HL-60/S4 (cell line): ENCODE results near the gene MVB12B.

ENCODE experiments used
- in situ Hi-C: fragments of 300-500 bp; cut with MboI; formaldehyde crosslinking; loops from 2 replicates; pipeline ENCODE4 v1.14.3; 2022; ENCODE audit warnings: low sequenced_read_pairs

Gene MVB12B

DNA sequence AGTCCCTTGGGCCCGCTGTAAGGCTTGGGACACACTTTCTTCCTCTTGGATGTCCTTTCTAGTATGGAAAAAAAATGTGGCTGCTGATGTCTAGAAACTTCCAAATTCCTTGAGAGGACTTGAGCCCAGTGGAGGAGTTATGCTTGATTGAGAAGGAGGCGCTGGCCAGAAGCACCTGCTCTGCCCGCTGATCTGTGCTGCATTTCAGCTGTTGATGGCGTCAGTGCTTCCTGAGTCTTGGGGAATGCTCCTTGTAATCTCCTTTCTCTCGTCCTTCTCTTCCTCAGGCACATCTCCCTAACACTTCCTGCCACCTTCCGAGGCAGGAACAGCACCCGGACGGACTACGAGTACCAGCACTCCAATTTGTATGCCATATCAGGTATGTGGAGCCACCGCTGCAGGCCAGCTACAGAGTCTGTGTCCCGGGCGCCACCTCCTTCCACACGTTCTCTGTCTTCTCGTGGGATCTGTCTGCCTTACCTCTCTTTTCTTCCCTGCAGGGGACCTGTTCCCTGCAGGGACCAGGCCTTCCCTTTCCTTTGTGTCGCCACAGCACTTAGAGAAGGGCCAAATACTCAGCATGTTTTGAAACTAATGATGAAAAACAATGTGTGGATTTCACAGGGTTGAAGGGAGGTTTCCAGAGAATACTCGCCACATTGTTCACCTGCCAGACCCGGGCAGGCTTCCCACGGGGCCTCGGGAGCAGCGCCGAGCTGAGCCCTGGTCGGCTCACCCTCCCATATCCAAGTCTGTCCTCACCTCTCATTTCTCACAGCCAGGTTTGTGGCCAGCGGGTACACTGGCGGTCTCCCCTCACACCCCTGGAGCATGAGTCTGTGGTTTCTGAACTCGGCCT lies 95.2 kb downstream of the MVB12B start:
- in situ Hi-C loops: no loop called here

DNA sequence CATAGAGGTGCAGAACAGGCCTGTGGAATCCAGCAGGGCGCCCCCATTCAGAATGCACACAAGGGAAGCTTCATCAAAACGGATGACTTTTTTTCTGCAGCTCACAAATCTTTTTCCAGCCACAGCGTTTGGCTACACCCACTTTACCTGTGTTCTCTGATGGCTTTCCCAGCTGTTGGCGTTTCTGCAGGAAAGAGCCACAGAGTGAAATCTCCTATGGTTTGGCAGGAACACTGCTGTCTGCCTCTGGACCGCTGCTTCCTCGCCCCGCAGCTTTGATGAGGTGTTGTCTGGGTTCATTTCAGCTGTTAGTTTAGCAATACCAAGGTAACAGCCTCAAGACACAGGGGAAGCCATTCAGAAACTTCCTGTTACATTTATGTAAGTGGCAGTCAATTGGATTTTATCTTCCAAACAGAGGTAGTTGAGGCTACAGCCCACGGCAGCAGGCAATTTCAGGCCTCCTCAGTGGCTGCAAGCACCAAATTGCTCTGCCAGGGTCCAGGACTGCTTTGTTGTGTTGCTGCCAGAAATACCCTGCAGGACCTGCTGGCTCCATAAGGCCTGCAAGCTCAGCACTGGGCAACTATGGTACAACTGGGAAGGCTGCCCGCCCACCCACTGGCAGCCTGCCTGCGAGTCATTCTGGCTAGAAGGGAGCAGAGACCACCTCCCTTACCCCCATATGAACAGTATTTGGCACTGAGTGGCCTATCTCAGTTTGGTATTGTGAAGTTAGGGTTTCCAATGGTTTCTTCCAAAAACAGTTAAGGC lies 96.7 kb downstream of the MVB12B start:
- in situ Hi-C loops: no loop called here

DNA sequence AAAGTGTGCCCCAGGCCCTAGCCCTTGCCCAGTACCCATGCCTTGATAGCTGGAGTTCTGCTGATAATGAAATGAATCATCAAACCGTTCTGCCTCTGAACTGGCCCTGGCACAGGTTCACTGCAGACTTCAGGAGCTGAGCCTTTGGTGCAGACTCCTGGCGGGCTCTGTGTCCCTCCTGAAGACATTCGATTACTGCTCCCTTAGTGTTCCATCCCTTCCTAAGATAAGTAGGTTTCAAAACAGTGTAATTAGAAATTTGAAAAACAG lies 97.2 kb downstream of the MVB12B start:
- in situ Hi-C loops: no loop called here

DNA sequence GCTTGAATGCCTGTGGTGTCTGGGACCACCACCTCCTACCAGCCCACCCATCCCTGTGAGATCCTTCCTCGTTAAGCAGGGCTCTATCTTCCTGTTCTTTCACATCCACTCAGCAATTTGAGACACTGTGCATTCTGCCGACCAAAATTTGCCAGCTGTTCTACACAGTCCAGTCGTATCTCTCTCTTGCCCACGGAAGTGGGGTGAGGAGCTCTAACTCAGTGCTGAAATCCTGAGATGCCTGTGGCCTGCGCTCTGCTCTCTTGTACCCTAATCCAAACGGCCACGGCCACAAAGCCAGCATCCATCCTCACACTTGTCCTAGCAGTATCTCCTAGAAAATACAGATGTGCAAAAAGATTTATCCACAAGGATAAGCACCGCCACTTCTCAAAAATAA lies 97.9 kb downstream of the MVB12B start:
- in situ Hi-C loops: no loop called here

DNA sequence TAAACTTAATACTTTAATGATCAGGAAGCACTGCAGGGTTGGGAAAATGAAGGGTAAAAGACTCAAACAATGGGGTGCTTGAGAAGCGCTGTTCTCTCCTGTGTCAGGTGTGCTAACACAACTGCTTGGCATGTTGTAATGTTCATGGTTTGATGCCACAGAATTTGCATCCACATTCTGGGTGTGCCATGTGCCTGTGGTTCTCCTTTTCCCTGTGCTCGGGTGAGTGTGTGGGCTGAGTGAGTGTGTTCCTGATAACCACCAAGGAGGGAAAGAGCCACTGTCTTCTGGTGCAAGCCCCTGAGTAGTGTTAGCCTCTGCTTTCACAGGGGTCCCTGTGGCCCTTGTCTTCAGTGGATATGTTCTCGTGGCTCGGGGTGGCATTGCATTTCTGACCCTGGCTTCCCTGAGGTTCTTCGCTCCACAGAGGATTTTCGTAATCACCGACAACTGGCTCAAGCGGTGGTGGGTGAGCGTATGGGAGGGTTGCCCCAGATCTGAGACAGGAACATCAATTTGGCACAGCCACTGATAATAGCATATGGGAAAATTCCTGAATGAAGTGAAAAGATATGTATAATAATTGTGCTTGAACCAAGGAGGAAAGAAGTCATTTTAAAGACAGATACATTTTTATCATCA lies 102.0 kb downstream of the MVB12B start:
- in situ Hi-C loops: no loop called here

DNA sequence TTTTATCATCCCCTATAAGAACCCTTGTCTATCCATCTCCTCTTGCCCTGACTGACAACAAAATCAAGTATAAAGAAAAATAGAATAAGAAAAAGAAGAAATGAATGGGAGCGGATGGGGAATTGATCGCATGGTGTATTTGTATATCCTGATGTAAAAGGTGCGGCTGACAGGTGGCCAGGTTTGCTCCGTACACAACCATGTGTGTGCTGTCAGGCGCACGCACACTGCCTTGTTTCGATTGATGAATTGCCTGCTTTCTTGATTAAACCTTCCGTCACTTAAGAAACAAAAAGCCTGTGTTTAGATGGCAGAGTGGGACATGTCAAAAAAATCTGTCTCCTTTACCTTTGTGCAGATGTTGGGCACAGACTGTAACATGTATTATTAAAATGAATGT lies 102.6 kb downstream of the MVB12B start:
- in situ Hi-C loops: no loop called here

DNA sequence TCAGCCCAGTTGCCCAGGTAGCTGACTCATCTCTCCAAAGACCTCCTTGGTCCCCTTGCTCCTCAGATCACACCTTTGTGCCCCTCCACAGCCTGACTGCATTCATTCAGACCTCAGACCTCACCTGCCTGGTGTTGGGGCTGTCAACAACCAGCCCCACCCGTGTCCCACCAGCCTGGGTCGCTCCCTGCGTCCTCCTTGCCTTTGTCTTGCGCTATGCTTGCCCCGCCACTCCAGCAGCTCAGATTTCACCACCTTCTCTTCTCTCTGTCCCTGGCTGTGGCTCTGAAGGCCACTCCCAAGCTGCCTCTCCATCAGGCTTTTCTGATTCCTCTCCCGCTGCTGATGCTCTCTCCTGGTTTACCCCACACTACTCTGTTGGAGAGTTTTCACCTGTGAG lies 103.5 kb downstream of the MVB12B start:
- in situ Hi-C loops: no loop called here

DNA sequence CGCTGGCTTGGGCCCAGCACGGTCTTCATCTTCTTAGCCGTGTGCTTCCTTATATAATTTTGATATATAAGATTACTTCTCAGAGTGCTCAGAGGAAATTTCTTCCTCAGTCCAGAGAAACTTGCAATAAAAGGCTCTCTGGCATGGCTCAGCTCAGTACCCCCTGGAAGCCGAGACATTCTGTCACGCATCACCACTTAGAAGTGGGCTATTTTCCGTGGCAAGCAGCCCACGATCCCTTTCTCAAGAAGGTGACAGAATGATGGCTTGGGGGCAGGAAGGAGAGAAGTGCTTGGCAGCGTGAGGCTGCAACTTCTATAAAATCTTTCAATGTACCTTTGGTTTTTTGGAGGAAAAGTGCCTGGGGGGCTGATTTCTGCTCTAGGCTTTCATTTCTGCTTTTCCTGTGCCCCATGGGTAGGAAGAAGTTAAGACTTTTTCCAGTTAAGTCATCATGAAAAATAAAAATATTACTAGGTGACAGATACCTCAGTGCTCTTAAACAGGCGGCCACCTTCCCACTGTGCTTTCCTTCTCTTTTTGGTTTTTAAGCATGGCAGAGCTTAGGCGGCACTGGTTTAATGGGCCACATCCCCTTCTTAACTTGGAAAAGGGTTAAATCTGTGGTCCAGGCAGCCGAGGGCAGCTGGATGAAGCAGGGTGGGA lies 104.6 kb downstream of the MVB12B start:
- in situ Hi-C loops: no loop called here

DNA sequence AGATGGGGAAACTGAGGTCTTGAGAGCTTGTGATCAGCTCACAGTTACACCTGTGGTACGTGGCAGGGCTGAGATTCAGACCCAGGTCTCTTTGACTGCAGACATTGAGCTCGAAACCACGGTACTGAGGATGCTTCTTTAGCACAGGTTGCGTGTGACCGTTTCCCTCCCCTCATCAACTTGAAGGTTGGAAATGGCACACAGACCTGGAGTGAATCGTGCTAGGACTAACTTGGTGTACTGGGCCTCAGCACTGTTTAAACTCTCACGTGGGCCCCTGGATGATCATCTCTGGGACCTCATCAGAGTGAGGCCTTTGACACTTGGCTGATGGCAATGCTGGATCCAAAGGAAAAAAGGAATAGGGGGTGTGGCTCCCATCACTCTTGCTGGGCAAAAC lies 106.0 kb downstream of the MVB12B start:
- in situ Hi-C loops: no loop called here

DNA sequence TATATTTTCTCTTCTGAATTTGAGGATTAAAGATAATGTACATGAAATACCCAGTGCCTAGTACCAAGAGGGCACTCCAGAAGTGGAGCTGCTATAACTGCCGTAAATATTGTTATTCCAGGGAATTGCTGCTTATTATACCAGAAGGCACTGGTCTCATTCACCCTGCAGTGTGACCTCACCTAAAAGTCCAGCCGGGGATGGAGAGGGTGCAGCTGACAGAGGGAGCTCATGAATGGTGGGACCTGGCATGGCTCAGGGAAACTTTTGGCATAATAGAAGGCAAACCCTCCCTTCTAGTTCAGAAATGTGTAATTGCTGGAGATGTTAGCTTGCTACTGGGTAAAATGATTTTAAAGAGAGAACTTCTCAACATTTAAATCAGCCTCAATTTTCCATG lies 108.5 kb downstream of the MVB12B start:
- in situ Hi-C loops: no loop called here

DNA sequence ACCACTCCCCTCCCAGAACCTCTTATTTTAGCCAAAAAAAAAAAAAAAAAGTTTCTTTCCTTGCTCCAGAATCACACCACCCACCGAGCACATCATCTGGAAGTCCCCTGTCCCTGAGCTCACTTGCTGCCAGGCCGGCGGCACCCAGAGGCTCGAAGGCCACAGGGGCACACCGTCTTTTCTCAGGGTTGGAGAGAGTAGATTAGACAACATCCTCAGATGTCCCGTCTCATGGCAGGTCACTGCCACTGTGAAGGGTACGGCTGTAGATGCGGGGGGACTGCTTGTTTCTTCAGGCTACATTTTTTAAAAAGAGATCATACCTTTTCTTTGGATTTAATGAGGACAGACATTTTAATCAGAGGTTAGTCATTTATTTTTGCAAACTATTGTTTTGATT lies 109.0 kb downstream of the MVB12B start:
- in situ Hi-C loops: no loop called here

DNA sequence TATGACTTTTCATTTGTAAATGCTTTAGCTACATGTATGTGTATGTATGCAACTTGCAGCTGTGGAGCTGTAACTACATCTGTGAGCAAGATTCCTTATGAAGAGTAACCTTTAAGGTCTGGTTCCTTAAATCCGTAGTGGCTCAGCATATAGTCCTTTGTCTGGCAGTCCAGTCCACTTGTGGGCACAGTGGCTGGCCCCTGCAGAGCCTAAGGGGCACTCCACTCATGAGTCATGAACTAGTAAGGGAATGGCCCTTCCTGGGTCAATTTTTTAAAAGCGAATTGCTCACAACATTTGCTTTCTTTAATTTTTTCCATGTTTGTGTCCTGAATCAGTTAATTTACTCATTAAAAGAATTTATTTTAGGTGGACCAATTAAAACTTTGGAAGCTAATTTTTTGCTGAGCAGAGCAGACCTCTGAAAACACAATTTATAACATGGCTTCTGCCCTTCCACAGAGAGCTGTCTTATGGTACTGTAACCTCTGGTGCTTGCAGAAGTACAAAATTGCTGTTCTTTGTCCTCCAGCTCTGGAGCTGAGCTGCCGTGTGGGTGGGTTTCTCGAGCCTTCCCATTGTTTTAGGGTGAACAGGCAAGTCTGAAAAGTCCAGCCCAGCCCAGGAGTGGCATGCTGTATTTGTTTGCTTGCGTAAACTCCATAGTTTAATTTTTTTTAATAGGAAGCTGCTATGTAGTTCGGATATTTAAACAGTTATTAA lies 110.1 kb downstream of the MVB12B start:
- in situ Hi-C loops: no loop called here

DNA sequence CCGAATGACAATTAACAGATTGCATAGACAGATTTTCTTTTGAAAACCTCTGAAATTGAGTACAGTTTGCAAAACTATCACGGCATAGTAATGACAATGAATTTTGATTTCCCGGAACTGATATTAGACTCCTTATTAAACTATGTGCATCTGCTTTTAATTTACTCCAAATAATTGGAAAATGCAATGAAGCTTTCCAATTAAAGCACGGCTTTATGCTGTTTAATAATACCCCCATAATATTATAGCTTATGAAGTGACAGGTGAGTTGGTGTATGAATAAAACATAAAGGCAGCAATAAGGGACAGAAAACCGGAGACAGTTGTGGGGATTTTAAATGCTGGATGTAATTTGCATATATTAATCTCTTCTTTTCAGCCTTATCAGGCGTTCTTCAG lies 110.6 kb downstream of the MVB12B start:
- in situ Hi-C loops: no loop called here

DNA sequence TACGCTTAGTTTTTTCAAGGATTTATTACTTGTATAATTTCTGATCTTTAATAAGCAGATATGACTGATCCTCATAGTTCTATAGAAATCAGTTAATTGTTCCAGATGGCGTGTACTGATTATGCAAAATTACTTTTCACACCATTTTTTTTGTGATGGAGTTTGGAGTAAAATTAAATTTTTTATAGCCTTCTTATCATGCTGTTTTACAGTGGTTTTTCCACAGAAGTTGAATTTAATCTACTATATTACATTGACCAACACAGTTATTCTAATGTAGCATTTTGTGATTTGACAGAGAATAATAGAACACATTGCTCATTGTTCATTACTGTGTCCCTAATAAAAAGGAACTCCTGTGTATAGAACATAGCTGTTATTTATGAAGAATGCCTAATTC lies 111.1 kb downstream of the MVB12B start:
- in situ Hi-C loops: no loop called here

DNA sequence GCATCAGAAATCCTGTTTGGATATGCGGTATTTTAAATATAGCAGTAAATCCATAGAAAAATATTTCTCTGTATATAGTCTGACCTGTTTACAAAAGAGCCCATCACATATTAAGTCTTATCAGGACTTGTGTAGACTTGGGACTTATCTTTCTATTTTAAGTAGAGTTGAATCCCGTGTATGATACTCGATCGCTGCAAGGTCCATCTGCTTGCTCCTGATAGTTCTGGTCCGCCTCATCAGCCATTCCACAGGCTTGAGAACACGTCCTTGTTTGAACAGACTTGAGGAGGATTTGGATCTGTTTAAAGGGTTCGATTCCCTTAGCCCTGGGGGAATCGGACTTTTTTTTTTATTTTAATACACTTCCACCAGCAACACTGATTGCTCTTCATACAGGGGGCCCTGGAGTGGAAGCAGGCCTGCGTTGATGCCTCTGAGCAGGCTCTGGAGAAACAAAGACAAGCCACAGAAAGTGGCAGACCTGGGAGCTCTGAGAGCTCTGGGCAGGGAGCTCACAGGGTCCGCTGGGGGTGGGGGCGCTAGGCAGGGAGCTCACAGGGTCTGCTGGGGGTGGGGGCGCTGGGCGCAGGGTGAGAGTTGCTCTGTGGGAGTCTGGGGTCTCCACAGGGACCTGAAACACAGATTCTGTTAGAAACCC lies 112.2 kb downstream of the MVB12B start:
- in situ Hi-C loops: no loop called here

DNA sequence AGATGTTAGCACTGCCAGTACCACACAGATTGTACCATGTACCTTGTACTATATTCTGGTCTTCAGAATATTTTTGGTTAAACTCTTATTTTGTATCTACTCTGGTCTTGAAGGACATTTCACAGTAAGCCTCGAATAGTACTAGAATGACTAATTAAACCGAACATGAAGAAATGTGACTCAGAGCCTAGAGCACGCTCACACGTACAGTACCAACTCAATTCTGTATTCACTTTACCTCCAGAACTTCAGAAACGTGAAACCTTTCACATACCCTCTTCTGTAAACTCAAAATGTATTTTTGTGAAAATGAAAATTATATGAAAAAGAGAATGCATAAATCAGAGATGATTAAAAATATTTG lies 112.8 kb downstream of the MVB12B start:
- in situ Hi-C loops: no loop called here

DNA sequence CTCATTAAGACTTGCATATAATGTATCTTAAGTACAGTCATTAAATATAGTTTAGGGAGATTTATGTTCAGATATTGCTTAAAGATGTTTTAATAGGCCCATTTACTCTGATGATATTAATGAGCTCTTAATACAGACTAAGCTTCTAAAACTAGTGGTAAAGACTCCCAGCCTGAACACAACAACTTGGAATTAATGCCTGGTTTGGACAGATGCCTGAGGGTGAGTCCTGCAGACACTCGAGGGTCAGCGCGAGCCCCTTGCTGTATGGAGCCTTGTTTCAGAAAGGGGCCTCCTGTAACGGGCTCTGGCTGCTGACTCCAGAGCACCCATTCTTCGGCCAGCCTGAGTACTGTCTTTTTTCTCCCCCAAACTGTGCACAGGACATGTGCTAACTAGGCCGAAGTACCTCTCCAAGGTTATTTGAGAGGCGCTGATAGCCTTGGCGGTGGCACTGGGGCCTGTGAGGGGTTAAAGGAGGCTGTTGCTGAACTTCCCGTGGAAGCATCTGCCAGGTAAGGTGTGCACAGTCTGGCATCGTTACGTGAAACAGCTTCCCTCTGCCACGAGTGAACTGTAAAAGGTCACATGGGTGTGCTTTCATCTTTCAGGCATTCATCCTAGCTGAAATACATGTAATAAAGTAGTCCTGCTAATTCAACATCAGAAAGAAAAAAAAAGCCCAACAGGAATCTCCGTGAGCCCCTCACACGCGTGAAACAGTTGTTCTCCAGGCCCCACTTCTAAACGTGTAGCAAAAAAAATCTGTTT lies 113.4 kb downstream of the MVB12B start:
- in situ Hi-C loops: no loop called here

DNA sequence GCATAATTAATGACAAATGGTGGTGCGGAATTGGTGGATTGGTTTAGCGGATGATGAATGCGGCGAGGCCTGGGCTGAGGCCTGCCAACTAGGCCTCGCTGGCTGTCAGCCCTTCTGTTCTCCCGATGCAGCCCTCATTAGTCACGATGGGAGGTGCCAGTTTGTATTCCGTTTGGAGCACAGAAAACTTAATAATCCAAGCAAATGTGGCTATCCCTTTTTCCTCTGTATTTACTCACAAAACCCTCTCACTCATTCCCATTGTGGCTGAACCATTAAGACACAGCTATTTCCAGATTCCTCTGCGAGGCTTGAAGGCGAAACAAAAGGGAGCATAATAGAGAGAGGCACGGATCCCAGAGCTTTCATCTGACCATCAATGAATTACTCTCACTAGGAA lies 114.3 kb downstream of the MVB12B start:
- in situ Hi-C loops: no loop called here

DNA sequence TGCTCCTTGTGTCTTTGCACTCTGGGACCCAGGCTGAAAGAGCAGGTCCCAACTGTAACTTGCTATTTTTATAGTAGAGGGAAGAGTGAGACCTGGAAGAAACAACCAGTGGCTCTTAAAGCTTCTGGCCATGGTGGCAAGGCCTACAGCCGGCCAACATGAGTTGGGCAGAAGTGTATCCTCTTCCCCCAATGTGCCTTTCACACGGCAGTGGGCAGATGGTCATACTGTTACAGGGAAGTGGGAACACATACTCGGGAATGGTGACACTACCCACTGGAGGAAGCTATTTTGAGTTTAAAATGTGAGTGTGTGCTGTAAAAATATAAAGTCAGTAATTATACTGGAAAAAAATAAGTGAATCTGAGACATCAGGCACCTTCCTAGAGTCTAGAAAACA lies 116.0 kb downstream of the MVB12B start:
- in situ Hi-C loops: no loop called here

DNA sequence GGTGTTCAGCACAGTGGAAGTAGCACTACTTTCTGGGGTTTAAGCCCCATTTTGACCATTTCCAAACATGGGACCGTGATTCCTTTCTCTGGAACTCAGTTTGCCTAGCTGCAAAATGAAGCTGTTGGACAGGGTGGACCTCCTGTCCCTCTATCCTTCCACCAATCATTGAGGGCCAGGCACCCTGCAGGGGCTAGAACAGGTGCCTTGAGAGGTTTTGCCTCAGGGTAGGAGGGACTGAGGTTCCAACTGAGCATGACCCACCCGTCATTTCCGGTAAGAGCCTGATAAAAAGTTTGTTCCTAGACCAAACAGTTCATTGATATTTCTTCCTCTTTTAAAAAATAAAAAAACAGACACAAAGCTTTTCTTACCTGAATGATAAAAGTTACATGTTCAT lies 116.5 kb downstream of the MVB12B start:
- in situ Hi-C loops: no loop called here
